NCI-H69 (cell line): ENCODE measurements around the gene PLEKHG4B.
"Not testable (repeated sequence)": the region's sequence is repeated elsewhere in the genome, so short reads cannot be mapped to it uniquely, and the experiment has no call there.

ENCODE experiments used
- DNase-seq: peaks from one replicate; lab custom pipeline; 2025; lab: John Stamatoyannopoulos, UW

PLEKHG4B gene

DNA sequence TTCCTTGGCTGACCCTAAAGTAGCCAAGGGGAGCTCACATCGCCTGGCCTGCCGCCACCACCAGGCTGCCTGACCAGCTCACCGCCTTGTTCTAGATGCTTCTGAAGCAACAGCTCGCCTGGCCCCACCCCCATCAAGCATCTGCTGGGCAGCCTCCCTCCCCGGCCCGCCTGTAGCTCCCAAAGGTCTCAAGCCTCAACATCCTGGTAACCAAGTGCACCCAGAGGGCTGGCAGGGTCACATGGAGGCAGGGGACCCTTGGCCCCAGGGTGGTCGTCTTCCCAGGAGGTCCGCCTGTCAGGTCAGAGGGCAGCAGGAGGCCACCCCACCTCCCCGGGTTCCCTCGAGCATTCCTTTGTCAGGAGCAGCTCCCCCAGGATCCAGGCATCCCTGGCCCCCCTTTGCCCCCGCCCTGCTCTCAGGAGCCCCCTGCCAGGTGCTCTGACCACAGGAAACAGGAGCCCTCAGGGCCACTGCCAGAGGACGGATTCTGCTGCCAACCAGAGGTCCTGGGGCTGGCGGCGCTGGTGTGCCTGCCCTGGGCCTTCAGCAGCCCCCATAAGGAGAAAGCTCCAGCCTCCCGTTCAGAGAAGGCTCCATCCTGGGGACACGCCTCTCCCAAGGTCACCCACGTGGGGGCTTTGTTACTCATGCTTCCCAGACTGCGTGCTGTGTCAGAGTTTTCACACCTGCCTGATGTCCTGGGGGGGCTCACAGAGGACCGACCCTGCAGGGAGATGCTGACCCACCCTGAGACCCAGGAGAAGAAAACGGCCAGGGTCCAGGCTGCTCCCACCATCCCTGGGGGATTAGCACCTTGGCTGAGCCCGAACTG is 95.9 kb downstream of the PLEKHG4B start:
- DNase-seq = peak; percentile 31

DNA sequence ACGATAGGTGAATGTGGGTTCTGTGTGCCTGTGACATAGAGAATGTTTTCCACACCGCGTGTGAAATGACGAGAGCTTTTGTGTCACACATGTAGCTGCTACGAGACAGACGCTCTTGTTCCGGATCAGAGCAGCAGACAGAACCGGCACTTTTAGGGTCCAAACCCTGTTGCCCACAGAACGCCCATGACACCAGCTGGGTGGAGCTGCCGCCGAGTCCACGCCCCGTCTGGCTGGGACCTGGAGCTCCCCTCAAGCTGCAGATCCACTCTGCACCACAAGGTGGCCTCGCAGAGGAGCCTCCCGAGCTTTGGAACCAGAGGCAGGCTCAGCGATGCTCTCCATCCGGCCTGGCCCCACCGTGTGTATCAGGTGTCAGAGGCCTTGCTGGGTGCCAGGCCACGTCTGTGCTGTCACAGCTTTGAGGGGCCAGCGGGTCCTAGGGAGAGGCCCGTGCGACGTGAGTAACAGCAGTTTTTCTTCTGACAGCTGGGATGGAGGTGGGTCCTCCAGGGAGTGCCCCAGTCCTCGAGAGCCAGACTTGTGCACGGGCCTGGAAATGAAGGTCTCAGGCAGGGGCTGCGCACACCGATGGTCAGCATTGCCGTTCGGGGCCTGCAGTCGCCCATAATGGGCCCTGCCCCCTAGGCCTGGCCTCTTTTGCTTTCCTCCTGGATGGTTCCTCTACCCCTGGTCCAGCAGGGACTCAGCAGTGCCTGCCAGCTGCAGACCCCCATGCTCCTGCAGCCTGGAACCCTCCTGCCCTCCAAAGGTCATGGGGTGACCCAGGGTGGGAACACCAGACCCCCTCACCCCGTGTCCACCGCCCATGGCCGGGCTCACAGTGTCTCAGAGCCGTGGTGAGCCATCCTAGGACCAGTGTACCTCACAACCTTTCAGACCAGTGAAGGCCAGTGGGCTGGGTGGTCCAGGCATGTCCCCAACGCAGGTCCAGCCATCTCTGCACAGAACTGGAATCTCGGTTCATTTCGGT is 96.8 kb downstream of the PLEKHG4B start:
- DNase-seq = peak; percentile 88

- no peak for DNase-seq
Measured at GRCh38 chr5:189486-189885, 97.5 kb downstream of the PLEKHG4B start.

DNA sequence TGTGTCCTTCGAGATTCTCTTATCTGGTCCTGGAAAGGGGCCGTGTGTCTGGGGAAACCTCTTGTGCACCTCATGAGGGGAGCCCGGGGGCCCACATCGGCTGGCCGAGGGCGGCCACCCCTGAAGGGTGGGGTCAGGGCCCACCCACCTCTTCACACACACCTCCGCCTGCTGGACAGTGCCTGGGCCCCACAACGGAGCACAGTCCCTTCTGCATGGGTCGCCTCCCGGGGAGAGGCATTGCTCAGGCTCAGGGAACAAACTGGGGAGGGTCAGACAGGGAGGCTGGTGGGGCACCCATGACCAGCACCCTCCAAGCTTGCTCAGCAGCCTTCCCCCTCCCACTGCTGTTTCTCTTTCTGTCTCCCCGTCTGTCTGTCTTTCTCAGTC is 98.0 kb downstream of the PLEKHG4B start:
- no peak for DNase-seq

GRCh38 chr5:190366-191035 is 98.5 kb downstream of the PLEKHG4B start:
- DNase-seq = no peak

DNA sequence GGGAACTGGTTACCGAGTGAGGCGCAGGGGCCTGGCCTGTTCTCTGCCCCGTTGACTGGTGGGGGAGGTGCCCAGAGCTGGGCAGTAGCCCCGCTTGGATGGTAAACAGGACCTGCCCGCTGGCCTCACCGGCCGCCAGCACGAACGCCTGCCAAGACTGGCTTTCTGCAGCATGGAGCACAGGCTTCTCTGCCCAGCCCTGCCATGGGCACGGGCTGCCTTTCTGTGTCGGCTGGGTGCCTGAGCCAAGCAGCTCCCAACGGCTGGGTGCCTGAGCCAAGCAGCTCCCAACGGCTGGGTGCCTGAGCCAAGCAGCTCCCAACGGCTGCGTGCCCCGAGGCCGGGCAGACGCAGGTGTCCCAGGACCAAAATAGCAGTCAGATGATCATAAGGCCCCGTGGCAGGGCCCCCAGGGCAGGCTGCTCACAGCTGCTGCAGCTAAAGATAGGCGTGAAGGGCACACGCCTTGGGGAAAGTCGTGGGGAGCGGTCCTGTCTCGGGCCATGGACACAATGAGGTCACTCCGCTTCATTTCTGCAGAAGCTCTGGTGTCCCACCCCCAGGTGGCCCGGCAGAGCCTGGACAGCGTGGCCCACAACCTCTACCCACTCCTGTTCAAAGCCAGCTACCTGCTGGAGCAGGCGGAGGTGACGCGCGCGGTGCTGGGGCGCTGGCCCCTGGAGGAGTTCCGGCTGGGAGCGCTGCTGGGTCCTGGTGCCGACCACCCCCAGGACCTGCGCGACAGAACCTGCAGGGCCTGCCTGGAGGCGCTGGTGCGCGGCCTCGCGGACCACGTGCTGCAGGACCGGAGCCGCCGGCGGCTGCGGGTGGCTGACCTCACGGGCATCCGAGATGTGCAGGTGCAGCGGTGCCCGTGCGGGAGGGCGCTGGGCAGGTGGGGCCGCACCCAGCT is 99.3 kb downstream of the PLEKHG4B start, which contains the start of gene LRRC14B:
Gene LRRC14B (plus strand): TSS at position 460 of the 913 bp plus-strand sequence. CDS start 44 bp downstream, at position 504.
- DNase-seq = peak; percentile 31

GRCh38 chr5:191949-192690 is 100.2 kb downstream of the PLEKHG4B start:
- no peak for DNase-seq

DNA sequence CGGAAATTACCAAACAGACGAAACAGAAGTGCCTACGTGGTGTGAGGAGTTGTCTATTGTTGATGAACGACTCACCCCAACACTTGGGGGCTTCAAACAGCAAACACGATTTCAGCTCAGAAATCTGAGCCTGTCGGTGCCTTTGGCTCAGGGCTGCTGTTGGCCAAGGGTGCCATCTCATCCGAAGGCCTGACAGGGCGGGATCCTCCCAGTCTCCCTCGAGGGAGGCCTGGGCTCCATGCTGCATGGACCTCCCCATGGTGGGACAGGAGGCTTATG is 100.7 kb downstream of the PLEKHG4B start:
- no peak for DNase-seq

- DNase-seq = no peak
Measured at GRCh38 chr5:192970-193831, 101.2 kb downstream of the PLEKHG4B start.

DNA sequence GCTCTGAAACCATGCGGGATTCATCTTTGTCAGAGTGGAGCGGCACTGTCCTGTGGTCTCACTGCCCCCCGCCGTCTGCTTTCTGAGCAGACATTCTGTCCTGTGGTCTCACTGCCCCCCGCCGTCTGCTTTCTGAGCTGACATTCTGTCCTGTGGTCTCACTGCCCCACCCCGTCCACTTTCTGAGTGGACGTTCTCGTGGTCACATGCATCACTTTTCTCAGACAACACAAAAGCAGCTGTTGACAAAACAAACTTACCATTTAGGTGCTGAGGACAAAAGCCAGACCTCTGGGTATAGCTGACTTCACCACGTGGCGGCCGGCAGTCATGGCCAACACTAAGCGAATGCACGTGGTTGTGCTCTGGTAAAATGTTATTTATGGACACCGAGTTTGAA is 102.1 kb downstream of the PLEKHG4B start:
- DNase-seq = no peak

GRCh38 chr5:194603-195209 is 102.7 kb downstream of the PLEKHG4B start:
- no peak for DNase-seq

- no peak for DNase-seq
Measured at GRCh38 chr5:195401-196160, 103.6 kb downstream of the PLEKHG4B start.

- DNase-seq = no peak
Measured at GRCh38 chr5:196350-196749, 104.4 kb downstream of the PLEKHG4B start.

- DNase-seq = not testable (repeated sequence)
Measured at GRCh38 chr5:197031-197430, 105.1 kb downstream of the PLEKHG4B start.

- DNase-seq = no peak
Measured at GRCh38 chr5:197892-198489, 106.0 kb downstream of the PLEKHG4B start.

- DNase-seq = no peak
Measured at GRCh38 chr5:198516-199196, 106.7 kb downstream of the PLEKHG4B start.

GRCh38 chr5:199197-199949 is 107.4 kb downstream of the PLEKHG4B start:
- no peak for DNase-seq
